MCF 10A (cell line): ENCODE results near the gene VWF. TPM values are rescaled to one million over a fixed set of nuclear protein-coding genes. Genes with fewer than 3 reads are reported as not detected.
A peak's percentile ranks its signal among the peaks of the same experiment; 100 is the strongest.
"Not testable (repeated sequence)": the region's sequence is repeated elsewhere in the genome, so short reads cannot be mapped to it uniquely, and the experiment has no call there.

Source experiments
- BruUV-seq: library from RNA; stranded (reverse); fragments of 400-500 nt; replicated peaks from 2 replicates; lab custom pipeline; 2021; lab: Mats Ljungman, UMichigan
- CTCF ChIA-PET: fragments of 300-600 bp; sonication (Branson Sonifier 250); formaldehyde crosslinking; extraction: SDS; loops from one replicate; lab custom pipeline; 2021; ENCODE audit warnings: antibody characterized with exemption, inconsistent platforms; lab: Yijun Ruan, JAX
- POLR2A ChIA-PET: fragments of 300-600, 350-650 bp; sonication (Branson Sonifier 250); formaldehyde crosslinking; extraction: SDS; loops from one replicate; lab custom pipeline; 2020; ENCODE audit warnings: antibody characterized with exemption, inconsistent platforms; lab: Yijun Ruan, JAX
- DNase-seq: peaks from one replicate; pipeline ENCODE4 v3.0.0-alpha.2; 2018; ENCODE audit not compliant: unreplicated experiment
- H3K27ac Mint-ChIP-seq: one replicate; pipeline ENCODE4 v1.8.0; 2022; ENCODE audit warnings: mild to moderate bottlenecking, low read depth, mixed read lengths; ENCODE audit not compliant: unreplicated experiment
- H3K27me3 Mint-ChIP-seq: one replicate; pipeline ENCODE4 v1.8.0; 2022; ENCODE audit warnings: mixed read lengths; ENCODE audit not compliant: insufficient read depth, unreplicated experiment
- H3K36me3 Mint-ChIP-seq: one replicate; pipeline ENCODE4 v1.8.0; 2022; ENCODE audit warnings: mild to moderate bottlenecking, moderate library complexity, mixed read lengths; ENCODE audit not compliant: insufficient read depth, unreplicated experiment
- H3K4me1 Mint-ChIP-seq: one replicate; pipeline ENCODE4 v1.8.0; 2022; ENCODE audit warnings: mixed read lengths; ENCODE audit not compliant: insufficient read depth, unreplicated experiment
- H3K4me3 Mint-ChIP-seq: one replicate; pipeline ENCODE4 v1.8.0; 2022; ENCODE audit warnings: mild to moderate bottlenecking, moderate library complexity, mixed read lengths; ENCODE audit not compliant: unreplicated experiment
- H3K9me3 Mint-ChIP-seq: one replicate; pipeline ENCODE4 v1.8.0; 2022; ENCODE audit warnings: mixed read lengths; ENCODE audit not compliant: unreplicated experiment
- CTCF ChIP-seq: fragments of 200-600 bp; IDR thresholded peaks from one replicate; pipeline ENCODE4 v1.8.0; 2022; ENCODE audit warnings: antibody characterized with exemption, mild to moderate bottlenecking; ENCODE audit not compliant: unreplicated experiment
- intact Hi-C: fragments of 100-400 bp; cut with micrococcal nuclease; formaldehyde crosslinking; loops from 2 replicates; pipeline ENCODE4 v1.14.1; 2022
- total RNA-seq: library from RNA; stranded (reverse); gene quantifications from 2 replicates; pipeline ENCODE4 v1.2.3, GENCODE V29; 2022

VWF gene
- total RNA-seq, 1 experiment from 2014 or later, result not detected

GRCh38 chr12:6143303-6143675 is 18.8 kb upstream of the VWF start:
- Mint-ChIP-seq H3K9me3 (no peaks in the 10 kb centered on the region), H3K36me3 (no peaks in the 10 kb centered on the region), H3K27me3 (no peaks in the 10 kb centered on the region), H3K4me1 (no peaks in the 10 kb centered on the region), H3K4me3 (no peak overlapping the region), H3K27ac (no peak overlapping the region)
- POLR2A ChIA-PET, result interaction anchor here (0.7 to 1.4 kb wide), 2 partner anchors 10 to 56 kb away, joined by 3 to 4 read pairs; no protein-coding TSS in a partner anchor
- no peak for TF ChIP-seq CTCF
- intact Hi-C loops, result no loop called here
- no peak for DNase-seq
- CTCF ChIA-PET, result interaction anchor here (0.6 kb wide), 1 partner anchor 13 kb away, joined by 3 read pairs; no protein-coding TSS in a partner anchor
- no TSS peak for BruUV-seq

GRCh38 chr12:6142368-6143302 is 18.2 kb upstream of the VWF start:
- H3K4me3 Mint-ChIP-seq, BruUV-seq, H3K9me3 Mint-ChIP-seq, H3K36me3 Mint-ChIP-seq, intact Hi-C loops, H3K27ac Mint-ChIP-seq, H3K4me1 Mint-ChIP-seq, H3K27me3 Mint-ChIP-seq, DNase-seq: not testable (repeated sequence)
- CTCF ChIA-PET, result interaction anchor here (0.6 to 0.7 kb wide), 3 partner anchors 14 to 578 kb away, joined by 3 to 6 read pairs (median 3); no protein-coding TSS in a partner anchor
- POLR2A ChIA-PET, result interaction anchor here (0.7 to 1.4 kb wide), 2 partner anchors 10 to 56 kb away, joined by 3 to 4 read pairs; no protein-coding TSS in a partner anchor

DNA sequence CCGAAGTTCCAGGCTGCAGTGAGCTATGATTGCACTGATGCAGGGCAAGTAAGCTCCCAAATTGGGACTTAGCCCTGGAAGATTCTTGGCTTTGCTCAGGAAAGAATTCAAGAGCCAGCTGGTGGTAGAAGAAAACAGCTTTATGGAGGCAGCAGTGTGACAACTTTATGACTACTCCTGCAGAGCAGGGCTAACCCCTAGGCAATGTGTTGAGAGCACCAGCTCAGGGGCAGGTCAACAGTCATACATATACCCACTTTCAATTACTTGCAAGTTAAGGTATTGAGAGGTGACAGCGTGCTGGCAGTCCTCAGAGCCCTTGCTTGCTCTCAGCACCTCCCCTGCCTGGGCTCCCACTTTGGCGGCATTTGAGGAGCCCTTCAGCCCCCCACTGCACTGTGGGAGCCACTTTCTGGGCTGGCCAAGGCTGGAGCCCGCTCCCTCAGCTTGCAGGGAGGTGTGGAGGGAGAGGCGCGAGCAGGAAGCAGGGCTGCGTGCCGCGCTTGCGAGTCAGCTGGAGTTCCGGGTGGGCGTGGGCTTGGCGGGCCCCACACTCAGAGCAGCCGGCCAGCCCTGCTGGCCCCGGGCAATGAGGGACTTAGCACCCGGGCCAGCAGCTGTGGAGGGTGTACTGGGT is 17.4 kb upstream of the VWF start:
- H3K9me3 Mint-ChIP-seq, H3K27ac Mint-ChIP-seq, BruUV-seq, H3K27me3 Mint-ChIP-seq, DNase-seq, H3K36me3 Mint-ChIP-seq, CTCF ChIA-PET, intact Hi-C loops, H3K4me1 Mint-ChIP-seq, H3K4me3 Mint-ChIP-seq: not testable (repeated sequence)
- POLR2A ChIA-PET, result interaction anchor here (0.9 kb wide), 1 partner anchor 24 kb away, joined by 3 read pairs; no protein-coding TSS in a partner anchor

GRCh38 chr12:6140651-6141447 is 16.4 kb upstream of the VWF start:
- Mint-ChIP-seq H3K27me3 (no peaks in the 10 kb centered on the region), H3K36me3 (no peaks in the 10 kb centered on the region), H3K4me1 (no peaks in the 10 kb centered on the region), H3K9me3 (peaks cover 11% of the 10 kb centered on the region), H3K27ac (no peak overlapping the region), H3K4me3 (no peak overlapping the region)
- no TSS peak for BruUV-seq
- intact Hi-C loops, result no loop called here
- TF ChIP-seq CTCF, result no peak
- ChIA-PET CTCF (interaction anchor here (0.6 to 0.8 kb wide), 3 partner anchors 64 to 198 kb away, joined by 3 read pairs; no protein-coding TSS in a partner anchor), POLR2A (interaction anchor here (0.9 kb wide), 1 partner anchor 25 kb away, joined by 3 read pairs; no protein-coding TSS in a partner anchor)
- DNase-seq, result peak; percentile 46
